NCI-H2081 treated with DMSO at 0.1 percent for 48 hours (cell line): ENCODE results near the gene MYBPC1.
"Not testable (repeated sequence)": the region's sequence is repeated elsewhere in the genome, so short reads cannot be mapped to it uniquely, and the experiment has no call there.

ENCODE experiments used
- DNase-seq: peaks from one replicate; lab custom pipeline; 2025; lab: John Stamatoyannopoulos, UW

MYBPC1 gene

GRCh38 chr12:101594700-101595099 is at the start of gene MYBPC1:
Gene MYBPC1 (plus strand): TSS chr12:101594971. CDS start chr12:101595071, 100 bp downstream.
- DNase-seq, result no peak

GRCh38 chr12:101551362-101552114 is 43.2 kb upstream of the MYBPC1 start:
- DNase-seq, result no peak

- no peak for DNase-seq
These were observed 42.5 kb upstream of the MYBPC1 start for GRCh38 chr12:101552277-101552676.

- DNase-seq, result no peak
These were observed 37.7 kb upstream of the MYBPC1 start for GRCh38 chr12:101557094-101557493.

GRCh38 chr12:101558726-101559125 is 36.0 kb upstream of the MYBPC1 start:
- not testable (repeated sequence) for DNase-seq

GRCh38 chr12:101563212-101563611 is 31.6 kb upstream of the MYBPC1 start:
- DNase-seq, result no peak

GRCh38 chr12:101564912-101565311 is 29.9 kb upstream of the MYBPC1 start:
- DNase-seq, result no peak

GRCh38 chr12:101566318-101566717 is 28.5 kb upstream of the MYBPC1 start:
- no peak for DNase-seq

- no peak for DNase-seq
These were observed 26.9 kb upstream of the MYBPC1 start for GRCh38 chr12:101567918-101568317.

GRCh38 chr12:101570047-101570446 is 24.7 kb upstream of the MYBPC1 start:
- DNase-seq, result no peak

GRCh38 chr12:101571105-101571504 is 23.7 kb upstream of the MYBPC1 start:
- no peak for DNase-seq

- DNase-seq, result no peak
These were observed 21.0 kb upstream of the MYBPC1 start for GRCh38 chr12:101573743-101574142.

- no peak for DNase-seq
These were observed 16.4 kb upstream of the MYBPC1 start for GRCh38 chr12:101578417-101578816.

GRCh38 chr12:101581190-101581589 is 13.6 kb upstream of the MYBPC1 start:
- no peak for DNase-seq

GRCh38 chr12:101582937-101583336 is 11.8 kb upstream of the MYBPC1 start:
- no peak for DNase-seq

GRCh38 chr12:101590383-101590782 is 4.4 kb upstream of the MYBPC1 start:
- no peak for DNase-seq

GRCh38 chr12:101591781-101592180 is 3.0 kb upstream of the MYBPC1 start:
- DNase-seq, result no peak

- no peak for DNase-seq
These were observed 2.3 kb upstream of the MYBPC1 start for GRCh38 chr12:101592448-101592847.

GRCh38 chr12:101592921-101593320 is 1.9 kb upstream of the MYBPC1 start:
- DNase-seq, result no peak

- DNase-seq, result no peak
These were observed 1.4 kb downstream of the MYBPC1 start for GRCh38 chr12:101596172-101596571.

GRCh38 chr12:101597164-101597563 is 2.4 kb downstream of the MYBPC1 start:
- DNase-seq, result no peak

GRCh38 chr12:101598483-101598882 is 3.7 kb downstream of the MYBPC1 start:
- no peak for DNase-seq

- DNase-seq, result no peak
These were observed 4.5 kb downstream of the MYBPC1 start for GRCh38 chr12:101599311-101599710.
